Measurements from ENCODE around the gene LAMA2.

DNA sequence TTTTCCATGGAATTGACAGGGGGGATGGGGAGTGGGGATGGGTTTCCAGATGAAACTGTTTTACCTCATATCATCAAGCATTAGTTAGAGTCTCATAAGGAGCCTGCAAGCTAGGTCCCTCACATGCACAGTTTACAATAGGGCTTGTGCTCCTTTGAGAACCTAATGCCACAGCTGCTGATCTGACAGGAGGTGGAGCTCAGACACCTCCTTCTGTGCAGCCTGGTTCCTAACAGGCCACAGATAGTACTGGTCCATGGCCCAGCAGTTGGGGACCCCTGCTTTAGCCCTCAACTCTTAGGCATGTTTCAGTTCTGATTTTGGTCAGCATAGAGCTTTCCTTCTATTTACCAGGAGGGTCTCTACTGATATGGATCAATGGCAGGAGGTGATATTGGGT, 251.6 kb downstream of the LAMA2 start:
- TF ChIP-seq, protein P1, sequence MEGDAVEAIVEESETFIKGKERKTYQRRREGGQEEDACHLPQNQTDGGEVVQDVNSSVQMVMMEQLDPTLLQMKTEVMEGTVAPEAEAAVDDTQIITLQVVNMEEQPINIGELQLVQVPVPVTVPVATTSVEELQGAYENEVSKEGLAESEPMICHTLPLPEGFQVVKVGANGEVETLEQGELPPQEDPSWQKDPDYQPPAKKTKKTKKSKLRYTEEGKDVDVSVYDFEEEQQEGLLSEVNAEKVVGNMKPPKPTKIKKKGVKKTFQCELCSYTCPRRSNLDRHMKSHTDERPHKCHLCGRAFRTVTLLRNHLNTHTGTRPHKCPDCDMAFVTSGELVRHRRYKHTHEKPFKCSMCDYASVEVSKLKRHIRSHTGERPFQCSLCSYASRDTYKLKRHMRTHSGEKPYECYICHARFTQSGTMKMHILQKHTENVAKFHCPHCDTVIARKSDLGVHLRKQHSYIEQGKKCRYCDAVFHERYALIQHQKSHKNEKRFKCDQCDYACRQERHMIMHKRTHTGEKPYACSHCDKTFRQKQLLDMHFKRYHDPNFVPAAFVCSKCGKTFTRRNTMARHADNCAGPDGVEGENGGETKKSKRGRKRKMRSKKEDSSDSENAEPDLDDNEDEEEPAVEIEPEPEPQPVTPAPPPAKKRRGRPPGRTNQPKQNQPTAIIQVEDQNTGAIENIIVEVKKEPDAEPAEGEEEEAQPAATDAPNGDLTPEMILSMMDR (IDR thresholded peaks at IDR 0.05; ENCODE audit: poor library complexity, severe bottlenecking): no peak
- TF ChIP-seq SMC3 (conservative IDR thresholded peaks at IDR 0.05; ENCODE audit: poor library complexity) (no peak), EP300 (conservative IDR thresholded peaks at IDR 0.05; ENCODE audit: poor library complexity, severe bottlenecking) (no peak), POLR2AphosphoS5 (IDR thresholded peaks at IDR 0.05) (no peak), RAD21 (conservative IDR thresholded peaks at IDR 0.05) (no peak), MXI1 (conservative IDR thresholded peaks at IDR 0.05; ENCODE audit: poor library complexity, severe bottlenecking) (no peak), EZH2 (IDR thresholded peaks at IDR 0.05; ENCODE audit: borderline replicate concordance, insufficient read depth, low read length, poor library complexity, severe bottlenecking) (no peak), TAF1 (IDR thresholded peaks at IDR 0.05; ENCODE audit: low read depth) (no peak)
- TF ChIP-seq, protein P2, sequence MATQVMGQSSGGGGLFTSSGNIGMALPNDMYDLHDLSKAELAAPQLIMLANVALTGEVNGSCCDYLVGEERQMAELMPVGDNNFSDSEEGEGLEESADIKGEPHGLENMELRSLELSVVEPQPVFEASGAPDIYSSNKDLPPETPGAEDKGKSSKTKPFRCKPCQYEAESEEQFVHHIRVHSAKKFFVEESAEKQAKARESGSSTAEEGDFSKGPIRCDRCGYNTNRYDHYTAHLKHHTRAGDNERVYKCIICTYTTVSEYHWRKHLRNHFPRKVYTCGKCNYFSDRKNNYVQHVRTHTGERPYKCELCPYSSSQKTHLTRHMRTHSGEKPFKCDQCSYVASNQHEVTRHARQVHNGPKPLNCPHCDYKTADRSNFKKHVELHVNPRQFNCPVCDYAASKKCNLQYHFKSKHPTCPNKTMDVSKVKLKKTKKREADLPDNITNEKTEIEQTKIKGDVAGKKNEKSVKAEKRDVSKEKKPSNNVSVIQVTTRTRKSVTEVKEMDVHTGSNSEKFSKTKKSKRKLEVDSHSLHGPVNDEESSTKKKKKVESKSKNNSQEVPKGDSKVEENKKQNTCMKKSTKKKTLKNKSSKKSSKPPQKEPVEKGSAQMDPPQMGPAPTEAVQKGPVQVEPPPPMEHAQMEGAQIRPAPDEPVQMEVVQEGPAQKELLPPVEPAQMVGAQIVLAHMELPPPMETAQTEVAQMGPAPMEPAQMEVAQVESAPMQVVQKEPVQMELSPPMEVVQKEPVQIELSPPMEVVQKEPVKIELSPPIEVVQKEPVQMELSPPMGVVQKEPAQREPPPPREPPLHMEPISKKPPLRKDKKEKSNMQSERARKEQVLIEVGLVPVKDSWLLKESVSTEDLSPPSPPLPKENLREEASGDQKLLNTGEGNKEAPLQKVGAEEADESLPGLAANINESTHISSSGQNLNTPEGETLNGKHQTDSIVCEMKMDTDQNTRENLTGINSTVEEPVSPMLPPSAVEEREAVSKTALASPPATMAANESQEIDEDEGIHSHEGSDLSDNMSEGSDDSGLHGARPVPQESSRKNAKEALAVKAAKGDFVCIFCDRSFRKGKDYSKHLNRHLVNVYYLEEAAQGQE (IDR thresholded peaks at IDR 0.05; ENCODE audit: borderline replicate concordance): no peak
